GM23338 (cell line): ENCODE data around the gene MST1. TPM values are rescaled to one million over a fixed set of nuclear protein-coding genes. Genes with fewer than 3 reads are reported as not detected.

Source experiments
- ATAC-seq: fragments of 200-7000 bp; cut with Tn5 transposase; 3 replicates; pipeline ENCODE4 v1.9.1; 2020
- DNase-seq: peaks from one replicate; pipeline ENCODE4 v3.0.0-alpha.2; 2015; ENCODE audit warnings: low spot score
- H2AFZ ChIP-seq: fragments of 200-600 bp; sonication (generic); 2 replicates; pipeline ENCODE4 v1.8.0; 2016; ENCODE audit warnings: antibody characterized with exemption, mild to moderate bottlenecking, moderate library complexity
- H3F3A ChIP-seq: fragments of 200-600 bp; sonication (generic); replicated peaks from 2 replicates; pipeline ENCODE4 v1.8.0; 2017; ENCODE audit warnings: antibody characterized with exemption, mixed run types, low read depth
- H3K27ac ChIP-seq: fragments of 200-600 bp; sonication (generic); 2 replicates; pipeline ENCODE4 v1.6.1; 2016; ENCODE audit warnings: low read depth
- H3K27me3 ChIP-seq: fragments of 200-600 bp; sonication (generic); 2 replicates; pipeline ENCODE4 v1.8.0; 2016; ENCODE audit warnings: mild to moderate bottlenecking, mixed run types, moderate library complexity; ENCODE audit not compliant: insufficient read depth
- H3K36me3 ChIP-seq: fragments of 200-600 bp; sonication (generic); 2 replicates; pipeline ENCODE4 v1.8.0; 2016; ENCODE audit warnings: mild to moderate bottlenecking; ENCODE audit not compliant: insufficient read depth
- H3K4me1 ChIP-seq: fragments of 200-600 bp; sonication (generic); 2 replicates; pipeline ENCODE4 v1.8.0; 2016; ENCODE audit warnings: mild to moderate bottlenecking, moderate library complexity; ENCODE audit not compliant: insufficient read depth
- H3K4me2 ChIP-seq: fragments of 200-600 bp; sonication (generic); 2 replicates; pipeline ENCODE4 v1.7.1; 2017; ENCODE audit warnings: mixed run types
- H3K4me3 ChIP-seq: fragments of 200-600 bp; sonication (generic); 2 replicates; pipeline ENCODE4 v1.6.1; 2016; ENCODE audit warnings: mixed run types
- H3K79me2 ChIP-seq: fragments of 200-600 bp; sonication (generic); replicated peaks from 2 replicates; pipeline ENCODE4 v1.8.0; 2017; ENCODE audit warnings: mild to moderate bottlenecking; ENCODE audit not compliant: insufficient read depth
- H3K9me2 ChIP-seq: fragments of 200-600 bp; sonication (generic); 2 replicates; pipeline ENCODE4 v1.8.0; 2017; ENCODE audit not compliant: insufficient read depth
- H4K20me1 ChIP-seq: fragments of 200-600 bp; sonication (generic); replicated peaks from 2 replicates; pipeline ENCODE4 v1.8.0; 2017; ENCODE audit warnings: mild to moderate bottlenecking; ENCODE audit not compliant: insufficient read depth
- H3K27ac Mint-ChIP-seq: 2 replicates; pipeline ENCODE4 v1.8.0; 2020; ENCODE audit warnings: inconsistent platforms, mild to moderate bottlenecking, moderate library complexity, mixed read lengths
- H3K27me3 Mint-ChIP-seq: 3 replicates; pipeline ENCODE4 v1.8.0; 2022; ENCODE audit warnings: low read depth, mild to moderate bottlenecking, moderate library complexity, mixed read lengths, inconsistent platforms; ENCODE audit not compliant: insufficient read depth, poor library complexity
- H3K36me3 Mint-ChIP-seq: 3 replicates; pipeline ENCODE4 v1.8.0; 2021; ENCODE audit warnings: low read depth, mild to moderate bottlenecking, inconsistent platforms, moderate library complexity, mixed read lengths
- H3K4me1 Mint-ChIP-seq: 3 replicates; pipeline ENCODE4 v1.8.0; 2020; ENCODE audit warnings: mild to moderate bottlenecking, inconsistent platforms, mixed read lengths
- H3K4me3 Mint-ChIP-seq: 3 replicates; pipeline ENCODE4 v1.8.0; 2021; ENCODE audit warnings: moderate library complexity, mild to moderate bottlenecking, inconsistent platforms, mixed read lengths
- H3K9me3 Mint-ChIP-seq: 3 replicates; pipeline ENCODE4 v1.8.0; 2020; ENCODE audit warnings: moderate library complexity, mild to moderate bottlenecking, inconsistent platforms, mixed read lengths
- CREB1 ChIP-seq: fragments of 250-450 bp; sonication (Bioruptor Pico); IDR thresholded peaks from 2 replicates; pipeline ENCODE4 v1.5.0; 2020; ENCODE audit warnings: low read depth, mild to moderate bottlenecking, moderate library complexity
- EZH2 ChIP-seq: fragments of 200-600 bp; sonication (generic); IDR thresholded peaks from one replicate; pipeline ENCODE4 v1.8.0; 2017; ENCODE audit warnings: antibody characterized with exemption, mild to moderate bottlenecking, low read depth; ENCODE audit not compliant: unreplicated experiment
- EZH2phosphoT487 ChIP-seq: fragments of 200-600 bp; sonication (generic); IDR thresholded peaks from one replicate; pipeline ENCODE4 v1.8.1; 2018; ENCODE audit warnings: antibody characterized with exemption; ENCODE audit not compliant: unreplicated experiment
- JUNB ChIP-seq: IDR thresholded peaks from one replicate; pipeline ENCODE4 v1.6.1; 2016; ENCODE audit warnings: antibody characterized with exemption; ENCODE audit not compliant: unreplicated experiment
- NANOG ChIP-seq: IDR thresholded peaks from 2 replicates; pipeline ENCODE4 v1.6.1; 2016; ENCODE audit warnings: antibody characterized with exemption, borderline replicate concordance
- STAT1 ChIP-seq: IDR thresholded peaks from one replicate; pipeline ENCODE4 v1.6.1; 2016; ENCODE audit warnings: antibody characterized with exemption; ENCODE audit not compliant: unreplicated experiment
- ZNF114 ChIP-seq: fragments of 250-450 bp; sonication (Bioruptor Pico); IDR thresholded peaks from 2 replicates; pipeline ENCODE4 v1.5.0; 2020; ENCODE audit warnings: mild to moderate bottlenecking, moderate library complexity
- polyA plus RNA-seq: library from polyadenylated mRNA; unstranded; fragments of >200 nt; fragmentation: Nextera tagmentation; extraction: Ambion mirVana; gene quantifications from 2 replicates; pipeline ENCODE4 v1.2.1, GENCODE V29; 2016
- total RNA-seq: library from RNA; depleted of rRNA; stranded (reverse); fragments of >200 nt; shearing (Covaris generic); gene quantifications from 2 replicates; pipeline ENCODE4 v1.2.3, GENCODE V29; 2014
- TF ChIP-seq, protein P1 (sequence below): fragments of 250-450 bp; sonication (Bioruptor Pico); IDR thresholded peaks from 2 replicates; pipeline ENCODE4 v1.5.0; 2020; ENCODE audit warnings: mild to moderate bottlenecking, moderate library complexity
- TF ChIP-seq, protein P2 (sequence below): IDR thresholded peaks from 2 replicates; pipeline ENCODE4 v1.6.1; 2016; ENCODE audit warnings: antibody characterized with exemption
- TF ChIP-seq, protein P3 (sequence below), 2 experiments: fragments of 200-600 bp in 1 of 2; sonication (generic) in 1 of 2; conservative IDR thresholded peaks; 2 replicates each; pipeline versions ENCODE4 v1.5.1 to v1.6.1; 2016 to 2017; ENCODE audit warnings: antibody characterized with exemption in 2 of 2, low read depth in 2 of 2, mild to moderate bottlenecking in 2 of 2, moderate library complexity in 1 of 2

The MST1 gene
- total and polyA plus RNA-seq, 2 experiments from 2014 or later = 5.9 to 11.1 TPM

DNA sequence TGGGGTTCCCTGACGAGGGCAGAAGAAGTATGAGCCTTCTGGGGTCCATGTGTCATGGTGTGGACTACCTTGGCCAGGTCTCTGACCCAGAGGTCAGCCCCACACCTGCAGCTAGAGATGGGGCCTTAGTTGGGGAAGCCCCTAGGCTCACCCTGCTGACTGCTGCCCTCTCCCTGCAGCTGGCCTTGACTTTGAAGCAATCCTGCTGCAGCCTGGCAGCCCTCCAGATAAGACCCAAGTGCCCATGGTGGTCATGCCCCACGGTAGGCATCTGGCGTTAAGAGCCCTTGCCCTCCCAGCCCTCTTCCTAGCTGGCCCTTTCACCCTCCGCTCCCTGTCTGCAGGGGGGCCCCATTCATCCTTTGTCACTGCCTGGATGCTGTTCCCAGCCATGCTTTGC is 7.7 kb downstream of the MST1 start:
- TF ChIP-seq, protein P1, sequence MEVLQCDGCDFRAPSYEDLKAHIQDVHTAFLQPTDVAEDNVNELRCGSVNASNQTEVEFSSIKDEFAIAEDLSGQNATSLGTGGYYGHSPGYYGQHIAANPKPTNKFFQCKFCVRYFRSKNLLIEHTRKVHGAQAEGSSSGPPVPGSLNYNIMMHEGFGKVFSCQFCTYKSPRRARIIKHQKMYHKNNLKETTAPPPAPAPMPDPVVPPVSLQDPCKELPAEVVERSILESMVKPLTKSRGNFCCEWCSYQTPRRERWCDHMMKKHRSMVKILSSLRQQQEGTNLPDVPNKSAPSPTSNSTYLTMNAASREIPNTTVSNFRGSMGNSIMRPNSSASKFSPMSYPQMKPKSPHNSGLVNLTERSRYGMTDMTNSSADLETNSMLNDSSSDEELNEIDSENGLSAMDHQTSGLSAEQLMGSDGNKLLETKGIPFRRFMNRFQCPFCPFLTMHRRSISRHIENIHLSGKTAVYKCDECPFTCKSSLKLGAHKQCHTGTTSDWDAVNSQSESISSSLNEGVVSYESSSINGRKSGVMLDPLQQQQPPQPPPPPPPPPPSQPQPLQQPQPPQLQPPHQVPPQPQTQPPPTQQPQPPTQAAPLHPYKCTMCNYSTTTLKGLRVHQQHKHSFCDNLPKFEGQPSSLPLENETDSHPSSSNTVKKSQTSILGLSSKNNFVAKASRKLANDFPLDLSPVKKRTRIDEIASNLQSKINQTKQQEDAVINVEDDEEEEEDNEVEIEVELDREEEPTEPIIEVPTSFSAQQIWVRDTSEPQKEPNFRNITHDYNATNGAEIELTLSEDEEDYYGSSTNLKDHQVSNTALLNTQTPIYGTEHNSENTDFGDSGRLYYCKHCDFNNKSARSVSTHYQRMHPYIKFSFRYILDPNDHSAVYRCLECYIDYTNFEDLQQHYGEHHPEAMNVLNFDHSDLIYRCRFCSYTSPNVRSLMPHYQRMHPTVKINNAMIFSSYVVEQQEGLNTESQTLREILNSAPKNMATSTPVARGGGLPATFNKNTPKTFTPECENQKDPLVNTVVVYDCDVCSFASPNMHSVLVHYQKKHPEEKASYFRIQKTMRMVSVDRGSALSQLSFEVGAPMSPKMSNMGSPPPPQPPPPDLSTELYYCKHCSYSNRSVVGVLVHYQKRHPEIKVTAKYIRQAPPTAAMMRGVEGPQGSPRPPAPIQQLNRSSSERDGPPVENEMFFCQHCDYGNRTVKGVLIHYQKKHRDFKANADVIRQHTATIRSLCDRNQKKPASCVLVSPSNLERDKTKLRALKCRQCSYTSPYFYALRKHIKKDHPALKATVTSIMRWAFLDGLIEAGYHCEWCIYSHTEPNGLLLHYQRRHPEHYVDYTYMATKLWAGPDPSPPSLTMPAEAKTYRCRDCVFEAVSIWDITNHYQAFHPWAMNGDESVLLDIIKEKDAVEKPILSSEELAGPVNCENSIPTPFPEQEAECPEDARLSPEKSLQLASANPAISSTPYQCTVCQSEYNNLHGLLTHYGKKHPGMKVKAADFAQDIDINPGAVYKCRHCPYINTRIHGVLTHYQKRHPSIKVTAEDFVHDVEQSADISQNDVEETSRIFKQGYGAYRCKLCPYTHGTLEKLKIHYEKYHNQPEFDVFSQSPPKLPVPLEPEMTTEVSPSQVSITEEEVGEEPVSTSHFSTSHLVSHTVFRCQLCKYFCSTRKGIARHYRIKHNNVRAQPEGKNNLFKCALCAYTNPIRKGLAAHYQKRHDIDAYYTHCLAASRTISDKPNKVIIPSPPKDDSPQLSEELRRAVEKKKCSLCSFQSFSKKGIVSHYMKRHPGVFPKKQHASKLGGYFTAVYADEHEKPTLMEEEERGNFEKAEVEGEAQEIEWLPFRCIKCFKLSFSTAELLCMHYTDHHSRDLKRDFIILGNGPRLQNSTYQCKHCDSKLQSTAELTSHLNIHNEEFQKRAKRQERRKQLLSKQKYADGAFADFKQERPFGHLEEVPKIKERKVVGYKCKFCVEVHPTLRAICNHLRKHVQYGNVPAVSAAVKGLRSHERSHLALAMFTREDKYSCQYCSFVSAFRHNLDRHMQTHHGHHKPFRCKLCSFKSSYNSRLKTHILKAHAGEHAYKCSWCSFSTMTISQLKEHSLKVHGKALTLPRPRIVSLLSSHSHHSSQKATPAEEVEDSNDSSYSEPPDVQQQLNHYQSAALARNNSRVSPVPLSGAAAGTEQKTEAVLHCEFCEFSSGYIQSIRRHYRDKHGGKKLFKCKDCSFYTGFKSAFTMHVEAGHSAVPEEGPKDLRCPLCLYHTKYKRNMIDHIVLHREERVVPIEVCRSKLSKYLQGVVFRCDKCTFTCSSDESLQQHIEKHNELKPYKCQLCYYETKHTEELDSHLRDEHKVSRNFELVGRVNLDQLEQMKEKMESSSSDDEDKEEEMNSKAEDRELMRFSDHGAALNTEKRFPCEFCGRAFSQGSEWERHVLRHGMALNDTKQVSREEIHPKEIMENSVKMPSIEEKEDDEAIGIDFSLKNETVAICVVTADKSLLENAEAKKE (CRISPR knock-in tag) = no peak
- TF ChIP-seq EZH2phosphoT487 (no peak), CREB1 (CRISPR knock-in tag) (no peak), ZNF114 (no peak)
- TF ChIP-seq, protein P2, sequence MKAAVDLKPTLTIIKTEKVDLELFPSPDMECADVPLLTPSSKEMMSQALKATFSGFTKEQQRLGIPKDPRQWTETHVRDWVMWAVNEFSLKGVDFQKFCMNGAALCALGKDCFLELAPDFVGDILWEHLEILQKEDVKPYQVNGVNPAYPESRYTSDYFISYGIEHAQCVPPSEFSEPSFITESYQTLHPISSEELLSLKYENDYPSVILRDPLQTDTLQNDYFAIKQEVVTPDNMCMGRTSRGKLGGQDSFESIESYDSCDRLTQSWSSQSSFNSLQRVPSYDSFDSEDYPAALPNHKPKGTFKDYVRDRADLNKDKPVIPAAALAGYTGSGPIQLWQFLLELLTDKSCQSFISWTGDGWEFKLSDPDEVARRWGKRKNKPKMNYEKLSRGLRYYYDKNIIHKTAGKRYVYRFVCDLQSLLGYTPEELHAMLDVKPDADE = no peak
- peaks cover 9% of the 10 kb centered on the region; the same call in 1 of the 2 replicates for H3K36me3 ChIP-seq
- H3K4me2 ChIP-seq = no peak overlapping the region
- H3K9me3 Mint-ChIP-seq = no peaks in the 10 kb centered on the region
- H3K4me3 Mint-ChIP-seq = no peak overlapping the region
- peaks cover 2% of the 10 kb centered on the region for H3K27me3 Mint-ChIP-seq
- no peaks in the 10 kb centered on the region for H3K4me1 ChIP-seq
- DNase-seq = no peak
- H3K27ac ChIP-seq = no peak overlapping the region
- no peak overlapping the region for H3K4me3 ChIP-seq
- peaks cover 4% of the 10 kb centered on the region for H3K4me1 Mint-ChIP-seq
- H3K36me3 Mint-ChIP-seq = peaks cover 58% of the 10 kb centered on the region
- no peaks in the 10 kb centered on the region for H3K27me3 ChIP-seq
- ATAC-seq = no peak
- peaks cover 2% of the 10 kb centered on the region; the same call in 1 of the 2 replicates for H4K20me1 ChIP-seq
- H2AFZ ChIP-seq = no peak overlapping the region
- no peaks in the 10 kb centered on the region for H3K9me2 ChIP-seq
- no peaks in the 10 kb centered on the region for H3F3A ChIP-seq
- no peak overlapping the region for H3K27ac Mint-ChIP-seq
- no peaks in the 10 kb centered on the region for H3K79me2 ChIP-seq

DNA sequence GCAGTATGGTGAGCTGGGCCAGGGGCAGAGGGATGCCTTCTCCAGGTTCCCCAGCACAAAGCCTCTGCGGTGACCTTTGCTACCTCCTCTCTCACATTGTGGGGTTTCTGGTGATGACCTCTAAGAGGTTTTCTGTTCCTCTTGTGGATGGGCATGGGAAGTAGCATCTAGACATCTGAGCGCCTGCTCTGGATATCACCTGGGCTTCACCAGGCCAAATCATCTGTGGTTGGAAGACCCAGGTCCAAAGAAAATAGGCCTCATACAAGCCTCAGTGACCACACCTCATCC is 8.1 kb downstream of the MST1 start:
- Mint-ChIP-seq H3K27me3 (peaks cover 2% of the 10 kb centered on the region), H3K36me3 (peaks cover 61% of the 10 kb centered on the region), H3K27ac (no peak overlapping the region), H3K9me3 (no peaks in the 10 kb centered on the region), H3K4me1 (peaks cover 4% of the 10 kb centered on the region), H3K4me3 (no peak overlapping the region)
- Histone ChIP-seq H3K4me2 (no peak overlapping the region), H3K27me3 (no peaks in the 10 kb centered on the region), H3K79me2 (no peaks in the 10 kb centered on the region), H3K36me3 (peaks cover 9% of the 10 kb centered on the region; the same call in 1 of the 2 replicates), H3K9me2 (no peaks in the 10 kb centered on the region), H3K27ac (no peak overlapping the region), H3F3A (no peaks in the 10 kb centered on the region), H3K4me3 (no peak overlapping the region), H3K4me1 (no peaks in the 10 kb centered on the region), H4K20me1 (peaks cover 2% of the 10 kb centered on the region; the same call in 1 of the 2 replicates), H2AFZ (no peak overlapping the region)
- DNase-seq (no peak), ATAC-seq (no peak)
- TF ChIP-seq, protein P2 = no peak
- TF ChIP-seq JUNB (no peak), EZH2 (no peak), CREB1 (CRISPR knock-in tag) (no peak), NANOG (no peak), STAT1 (no peak)
- TF ChIP-seq, protein P3, sequence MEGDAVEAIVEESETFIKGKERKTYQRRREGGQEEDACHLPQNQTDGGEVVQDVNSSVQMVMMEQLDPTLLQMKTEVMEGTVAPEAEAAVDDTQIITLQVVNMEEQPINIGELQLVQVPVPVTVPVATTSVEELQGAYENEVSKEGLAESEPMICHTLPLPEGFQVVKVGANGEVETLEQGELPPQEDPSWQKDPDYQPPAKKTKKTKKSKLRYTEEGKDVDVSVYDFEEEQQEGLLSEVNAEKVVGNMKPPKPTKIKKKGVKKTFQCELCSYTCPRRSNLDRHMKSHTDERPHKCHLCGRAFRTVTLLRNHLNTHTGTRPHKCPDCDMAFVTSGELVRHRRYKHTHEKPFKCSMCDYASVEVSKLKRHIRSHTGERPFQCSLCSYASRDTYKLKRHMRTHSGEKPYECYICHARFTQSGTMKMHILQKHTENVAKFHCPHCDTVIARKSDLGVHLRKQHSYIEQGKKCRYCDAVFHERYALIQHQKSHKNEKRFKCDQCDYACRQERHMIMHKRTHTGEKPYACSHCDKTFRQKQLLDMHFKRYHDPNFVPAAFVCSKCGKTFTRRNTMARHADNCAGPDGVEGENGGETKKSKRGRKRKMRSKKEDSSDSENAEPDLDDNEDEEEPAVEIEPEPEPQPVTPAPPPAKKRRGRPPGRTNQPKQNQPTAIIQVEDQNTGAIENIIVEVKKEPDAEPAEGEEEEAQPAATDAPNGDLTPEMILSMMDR (conservative IDR thresholded peaks at IDR 0.05; ENCODE audit: low read depth in 2 of 2) = no peak
